GM10847 (cell line): Measurements from ENCODE around the gene TIGD3.

Source experiments
- POLR2A ChIP-seq: IDR thresholded peaks from 2 replicates; pipeline ENCODE4 v1.6.1; 2011; ENCODE audit not compliant: insufficient read length; ENCODE audit errors: extremely low read depth

The TIGD3 gene

GRCh38 chr11:65354265-65355012 lies at the start of gene TIGD3:
TIGD3 (plus strand) TSS chr11:65354751; CDS start chr11:65355809, 1,058 bp downstream.
- peak; percentile 40 for TF ChIP-seq POLR2A

- no peak for TF ChIP-seq POLR2A
These were observed 48.9 kb upstream of the TIGD3 start for GRCh38 chr11:65305501-65306268.

GRCh38 chr11:65307298-65308229 lies 47.0 kb upstream of the TIGD3 start:
- TF ChIP-seq POLR2A: no peak

- no peak for TF ChIP-seq POLR2A
These were observed 46.2 kb upstream of the TIGD3 start for GRCh38 chr11:65308281-65308891.

- no peak for TF ChIP-seq POLR2A
These were observed 45.5 kb upstream of the TIGD3 start for GRCh38 chr11:65309006-65309405.

GRCh38 chr11:65310215-65310614 lies 44.3 kb upstream of the TIGD3 start:
- no peak for TF ChIP-seq POLR2A

GRCh38 chr11:65310736-65311135 lies 43.8 kb upstream of the TIGD3 start:
- TF ChIP-seq POLR2A: no peak

GRCh38 chr11:65311170-65311678 lies 43.3 kb upstream of the TIGD3 start:
- no peak for TF ChIP-seq POLR2A

- TF ChIP-seq POLR2A: no peak
These were observed 39.9 kb upstream of the TIGD3 start, which contains the start of gene CDC42EP2 for GRCh38 chr11:65314501-65315203. CDC42EP2 (plus strand) TSS chr11:65314866; CDS start chr11:65320899, 6,033 bp downstream.

- TF ChIP-seq POLR2A: no peak
These were observed 39.2 kb upstream of the TIGD3 start for GRCh38 chr11:65315204-65315865.

- no peak for TF ChIP-seq POLR2A
These were observed 38.7 kb upstream of the TIGD3 start for GRCh38 chr11:65315866-65316226.

GRCh38 chr11:65316227-65317024 lies 38.1 kb upstream of the TIGD3 start:
- no peak for TF ChIP-seq POLR2A
